Measurements from ENCODE around the gene CPED1.

- TF ChIP-seq CTCF (conservative IDR thresholded peaks at IDR 0.05) (no peak), ZFX (IDR thresholded peaks at IDR 0.05) (no peak)
These were observed 46.4 kb downstream of the CPED1 start for GRCh38 chr7:121034929-121035328.

Data from C4-2B (cell line).